Mucosa of rectum (tissue), 2 donors: ENCODE results near the gene DCLK1.

Source experiments
- H3K27ac ChIP-seq, 2 donors: one replicate each; pipeline ENCODE4 v1.7.0; 2013; ENCODE audit warnings: inconsistent platforms in 2 of 2, low read depth in 2 of 2, low read length in 2 of 2
- H3K27me3 ChIP-seq, 2 donors: one replicate each; pipeline ENCODE4 v1.7.0; 2013; ENCODE audit warnings: low read length in 2 of 2; ENCODE audit not compliant: control insufficient read depth in 2 of 2, insufficient read depth in 2 of 2
- H3K36me3 ChIP-seq, 2 donors: one replicate each; pipeline ENCODE4 v1.7.0; 2013; ENCODE audit warnings: low read length in 2 of 2; ENCODE audit not compliant: control insufficient read depth in 2 of 2, insufficient read depth in 2 of 2
- H3K4me1 ChIP-seq, 2 donors: one replicate each; pipeline ENCODE4 v1.7.0; 2013; ENCODE audit warnings: low read length in 2 of 2, mild to moderate bottlenecking in 1 of 2; ENCODE audit not compliant: control insufficient read depth in 2 of 2, insufficient read depth in 2 of 2
- H3K4me3 ChIP-seq, 2 donors: one replicate each; pipeline ENCODE4 v1.7.0; 2013; ENCODE audit warnings: low read length in 2 of 2
- H3K9ac ChIP-seq, 2 donors: one replicate each; pipeline ENCODE4 v1.7.0; 2013; ENCODE audit warnings: low read length in 2 of 2, low read depth in 1 of 2, mild to moderate bottlenecking in 1 of 2
- H3K9me3 ChIP-seq, 2 donors: one replicate each; pipeline ENCODE4 v1.7.0; 2013; ENCODE audit warnings: low read length in 2 of 2; ENCODE audit not compliant: control insufficient read depth in 2 of 2
- donor health status: healthy.
- donor health status: Normal muscosa, but diverticular disease.

Gene DCLK1

DNA sequence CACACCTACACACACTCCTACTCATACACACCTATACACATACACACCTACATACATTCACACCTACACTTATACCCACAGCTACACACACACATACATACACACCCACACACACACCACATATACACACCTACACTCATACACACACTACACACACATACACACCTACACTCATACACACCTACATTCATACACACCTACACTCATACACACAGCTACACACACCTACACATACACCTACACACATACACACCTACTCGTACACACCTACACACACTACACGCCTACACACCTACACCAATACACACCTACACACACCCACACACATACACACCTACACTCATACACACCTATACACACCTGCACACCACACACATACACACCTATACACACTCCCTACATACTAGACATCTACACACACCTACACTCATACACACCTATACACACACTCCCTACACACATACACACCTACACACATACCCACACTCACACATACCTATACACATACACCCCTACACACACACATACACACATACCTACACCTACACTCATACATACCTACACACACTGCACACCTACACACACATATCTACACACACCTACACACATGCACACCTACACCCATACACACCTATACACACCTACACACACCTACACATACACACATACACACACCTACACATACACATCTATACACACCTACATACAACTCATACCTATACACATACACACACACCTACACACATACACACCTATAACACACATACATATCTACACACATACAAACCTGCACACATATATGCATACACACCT, 369.5 kb downstream of the DCLK1 start:
- Histone ChIP-seq H3K9me3 (peaks cover 0 to 8% of the 10 kb centered on the region in 2 donors), H3K4me3 (no peak overlapping the region), H3K4me1 (no peaks in the 10 kb centered on the region), H3K27ac (no peak overlapping the region), H3K9ac (no peak overlapping the region), H3K27me3 (no peaks in the 10 kb centered on the region), H3K36me3 (no peaks in the 10 kb centered on the region)

DNA sequence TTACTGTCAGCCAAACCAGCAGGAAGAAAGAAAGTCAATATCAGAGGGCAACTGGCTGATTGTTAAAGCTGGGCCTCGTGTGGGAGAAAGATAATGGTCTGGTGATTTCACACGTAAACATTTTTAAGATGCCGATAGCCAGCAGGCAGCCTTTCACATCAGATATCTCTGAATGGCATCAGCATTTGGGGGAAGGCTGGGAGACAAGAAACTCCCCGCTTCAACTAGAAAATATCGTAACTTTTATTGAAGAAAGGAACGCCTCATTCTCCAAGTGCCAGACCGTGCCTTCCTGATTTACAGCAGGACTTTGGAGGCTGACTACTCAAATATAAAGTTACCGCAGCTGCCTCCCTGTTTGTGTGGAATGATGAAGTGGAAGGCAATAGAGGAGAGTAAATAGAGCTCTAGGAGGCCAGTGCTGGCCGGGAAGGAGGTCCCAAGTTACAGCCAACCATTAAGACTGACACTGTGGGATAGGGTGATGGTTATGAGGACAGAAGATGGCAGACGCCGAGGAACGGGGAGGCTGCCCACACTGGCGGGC, 370.4 kb downstream of the DCLK1 start:
- no peaks in the 10 kb centered on the region for H3K36me3 ChIP-seq
- H3K27ac ChIP-seq = no peak overlapping the region
- H3K9ac ChIP-seq = no peak overlapping the region
- H3K4me1 ChIP-seq = no peaks in the 10 kb centered on the region
- no peaks in the 10 kb centered on the region for H3K27me3 ChIP-seq
- H3K4me3 ChIP-seq = no peak overlapping the region
- H3K9me3 ChIP-seq = peaks cover 0 to 8% of the 10 kb centered on the region in 2 donors

DNA sequence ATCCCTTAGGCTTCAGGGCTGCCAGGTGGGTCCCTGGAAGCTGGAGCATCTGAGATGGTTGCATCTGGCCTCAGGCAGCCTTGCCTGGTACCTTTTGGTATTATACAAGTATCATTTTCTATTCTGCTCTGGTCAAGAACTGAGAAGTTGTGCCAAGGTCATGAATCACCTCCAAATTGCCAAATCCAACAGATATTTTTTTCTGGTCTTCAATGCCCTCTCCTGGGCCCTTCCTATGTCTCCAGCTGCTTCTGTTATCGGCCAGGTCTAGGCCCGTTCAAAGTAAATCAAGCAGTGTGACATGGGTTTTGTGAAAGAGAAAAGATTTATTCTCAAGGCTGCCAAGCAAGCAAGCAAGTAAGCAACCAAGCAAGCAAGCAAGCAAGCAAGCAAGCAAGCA, 383.6 kb downstream of the DCLK1 start:
- H3K27ac ChIP-seq = no peak overlapping the region
- H3K9me3 ChIP-seq = no peaks in the 10 kb centered on the region
- no peaks in the 10 kb centered on the region for H3K4me1 ChIP-seq
- H3K36me3 ChIP-seq = no peaks in the 10 kb centered on the region
- no peaks in the 10 kb centered on the region for H3K27me3 ChIP-seq
- no peak overlapping the region for H3K4me3 ChIP-seq
- H3K9ac ChIP-seq = no peak overlapping the region

DNA sequence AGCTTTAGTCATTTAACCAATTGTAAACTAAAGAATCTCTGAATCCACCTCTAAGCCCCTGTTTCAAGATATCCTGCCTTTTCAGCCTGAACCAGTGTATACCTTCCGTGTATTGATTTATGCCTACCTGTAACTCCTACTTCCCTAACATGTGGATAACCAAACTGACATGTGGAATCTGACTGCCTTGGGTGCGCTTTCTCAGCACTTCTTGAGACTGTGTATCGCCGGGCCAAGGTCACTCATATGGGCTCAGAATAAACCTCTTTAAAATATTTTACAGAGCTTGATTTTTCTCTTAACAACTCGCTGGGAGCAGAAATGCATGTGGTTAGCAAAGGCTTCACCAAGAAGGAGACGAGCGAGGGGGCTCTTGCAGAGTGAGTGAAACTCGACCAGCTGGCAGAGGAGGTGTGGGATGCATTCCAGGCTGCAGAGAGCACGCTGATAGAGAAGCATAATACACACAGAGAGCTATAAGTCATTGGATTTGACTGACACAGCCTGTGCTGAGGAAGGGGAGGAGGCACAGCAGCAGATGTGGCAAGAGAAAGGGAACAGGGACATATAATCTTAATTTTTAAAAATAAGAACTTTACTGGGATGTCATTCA, 386.5 kb downstream of the DCLK1 start:
- Histone ChIP-seq H3K36me3 (no peaks in the 10 kb centered on the region), H3K4me3 (no peak overlapping the region), H3K9ac (no peak overlapping the region), H3K27ac (no peak overlapping the region), H3K27me3 (no peaks in the 10 kb centered on the region), H3K4me1 (no peaks in the 10 kb centered on the region), H3K9me3 (no peaks in the 10 kb centered on the region)

DNA sequence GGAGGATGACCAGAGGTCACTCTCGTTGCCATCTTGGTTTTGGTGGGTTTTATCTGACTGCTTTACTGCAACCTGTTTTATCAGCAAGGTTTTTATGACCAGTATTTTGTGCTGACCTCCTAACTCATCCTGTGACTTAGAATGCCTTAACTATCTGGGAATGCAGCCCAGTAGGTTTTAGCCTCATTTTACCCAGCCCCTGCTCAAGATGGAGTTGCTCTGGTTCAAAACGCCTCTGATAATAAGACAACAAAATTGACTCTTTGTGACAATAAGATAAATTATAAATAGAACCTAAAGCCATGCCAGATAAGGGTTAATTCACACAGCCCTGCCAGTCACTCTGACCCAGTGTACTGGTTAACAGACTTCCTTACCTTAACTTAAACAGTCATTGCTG, 387.0 kb downstream of the DCLK1 start:
- Histone ChIP-seq H3K36me3 (no peaks in the 10 kb centered on the region), H3K9ac (no peak overlapping the region), H3K4me1 (no peaks in the 10 kb centered on the region), H3K27ac (no peak overlapping the region), H3K4me3 (no peak overlapping the region), H3K9me3 (no peaks in the 10 kb centered on the region), H3K27me3 (no peaks in the 10 kb centered on the region)

DNA sequence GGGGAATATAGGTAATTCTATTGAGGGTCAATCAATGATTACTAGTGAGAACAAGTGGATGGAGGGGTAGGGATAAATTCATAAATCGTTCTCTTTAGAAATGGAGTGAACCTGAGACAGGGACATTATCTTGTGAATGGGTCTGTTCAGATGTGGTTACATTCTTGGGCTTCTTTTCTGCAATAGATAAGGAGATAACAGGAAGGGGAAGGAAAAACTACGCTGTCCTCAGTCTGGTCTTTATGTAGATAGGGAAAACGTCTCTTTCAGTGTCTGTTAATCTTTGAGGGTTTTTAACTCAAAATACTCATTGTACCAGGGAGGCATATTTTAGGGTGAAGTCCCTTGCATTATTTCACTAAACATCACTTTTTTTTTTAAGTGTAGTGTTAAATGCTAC, 388.0 kb downstream of the DCLK1 start:
- H3K27me3 ChIP-seq = no peaks in the 10 kb centered on the region

DNA sequence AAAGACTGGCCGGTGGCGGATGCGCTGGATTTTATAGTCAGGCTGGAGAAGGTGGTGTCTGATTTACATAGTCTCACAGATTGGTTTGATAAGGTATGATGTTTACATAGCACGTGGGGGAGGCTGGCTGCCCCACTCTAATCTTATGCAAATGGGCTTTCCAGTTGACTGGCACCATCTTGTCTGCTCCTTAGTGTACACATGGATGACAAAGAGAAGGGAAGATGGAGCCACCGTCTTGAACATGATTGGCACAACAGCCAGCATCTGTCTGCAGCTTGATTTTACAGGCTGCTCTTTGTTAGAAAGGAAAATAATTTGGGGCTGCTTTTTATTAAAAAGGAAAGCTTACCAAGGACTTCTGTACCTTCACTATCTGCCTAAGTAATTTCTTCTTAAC, 389.5 kb downstream of the DCLK1 start:
- Histone ChIP-seq H3K9ac (no peak overlapping the region), H3K27me3 (no peaks in the 10 kb centered on the region), H3K4me3 (no peak overlapping the region), H3K36me3 (no peaks in the 10 kb centered on the region), H3K4me1 (no peaks in the 10 kb centered on the region), H3K27ac (no peak overlapping the region), H3K9me3 (no peaks in the 10 kb centered on the region)

More for the DNA sequence above, 388.0 kb downstream of the DCLK1 start:
- Histone ChIP-seq H3K9me3 (no peaks in the 10 kb centered on the region), H3K27ac (no peak overlapping the region), H3K4me1 (no peaks in the 10 kb centered on the region), H3K9ac (no peak overlapping the region), H3K36me3 (no peaks in the 10 kb centered on the region), H3K4me3 (no peak overlapping the region)

DNA sequence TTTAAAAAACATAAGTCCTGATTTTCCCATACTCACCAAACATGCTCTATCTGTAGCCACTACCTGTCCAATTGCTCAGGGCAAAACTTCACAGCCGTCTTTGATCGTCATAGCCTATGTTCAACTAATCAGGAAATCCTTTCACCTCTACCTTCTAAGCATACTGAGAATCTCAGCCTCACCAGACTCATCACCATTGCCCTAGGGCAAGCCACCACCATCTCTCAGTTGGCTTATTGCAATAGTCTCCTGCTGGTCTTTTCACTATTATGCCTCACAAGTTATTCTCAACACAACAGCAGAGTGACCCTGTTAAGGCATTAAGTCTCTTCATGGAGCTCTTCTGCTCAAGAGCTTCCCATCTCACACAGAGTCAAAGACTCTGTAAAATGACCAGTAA, 394.3 kb downstream of the DCLK1 start:
- no peaks in the 10 kb centered on the region for H3K36me3 ChIP-seq
- H3K4me3 ChIP-seq = no peak overlapping the region
- H3K27ac ChIP-seq = no peak overlapping the region
- no peaks in the 10 kb centered on the region for H3K27me3 ChIP-seq
- H3K9ac ChIP-seq = no peak overlapping the region
- H3K4me1 ChIP-seq = no peaks in the 10 kb centered on the region
- no peaks in the 10 kb centered on the region for H3K9me3 ChIP-seq

DNA sequence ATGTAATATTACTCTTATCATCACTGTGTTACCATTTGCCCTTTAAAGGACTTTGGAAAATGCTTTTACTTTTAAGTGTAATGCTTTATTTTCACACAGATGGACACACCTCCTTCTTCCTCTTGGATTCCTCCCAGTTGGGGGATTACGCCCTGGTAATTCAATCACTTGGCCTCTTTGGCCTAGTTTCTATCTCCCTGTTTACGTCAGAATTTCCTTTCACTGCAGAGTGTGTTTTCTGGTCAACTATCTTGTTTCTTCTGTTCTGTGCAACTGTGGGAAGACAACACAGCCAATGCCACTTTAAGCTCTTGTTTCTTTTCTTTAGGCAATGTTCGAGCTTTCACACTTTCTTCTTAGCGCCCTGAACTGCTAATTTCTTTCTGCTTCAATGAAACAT, 397.4 kb downstream of the DCLK1 start:
- Histone ChIP-seq H3K4me1 (no peaks in the 10 kb centered on the region), H3K9ac (no peak overlapping the region), H3K9me3 (no peaks in the 10 kb centered on the region), H3K36me3 (no peaks in the 10 kb centered on the region), H3K27me3 (no peaks in the 10 kb centered on the region), H3K4me3 (no peak overlapping the region), H3K27ac (no peak overlapping the region)

DNA sequence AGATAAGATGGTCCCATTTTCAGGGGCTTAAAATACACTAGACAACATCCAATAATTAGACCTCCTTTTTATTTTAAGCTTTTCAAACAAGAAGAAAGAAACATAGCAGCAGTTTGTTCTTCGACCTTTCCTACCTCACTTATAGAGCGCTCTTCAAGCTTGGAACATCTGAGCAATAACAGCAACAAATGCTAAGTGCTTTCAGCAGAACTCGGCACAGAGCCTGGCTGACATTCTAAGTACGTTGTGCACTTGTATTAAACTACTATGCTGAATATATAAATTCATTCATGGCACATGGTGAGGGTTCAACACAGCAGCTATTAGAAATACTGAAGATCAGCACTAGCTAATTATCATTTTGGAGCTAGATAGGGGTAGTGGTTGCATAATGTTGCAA, 398.6 kb downstream of the DCLK1 start:
- H3K36me3 ChIP-seq = no peaks in the 10 kb centered on the region
- no peak overlapping the region for H3K27ac ChIP-seq
- no peaks in the 10 kb centered on the region for H3K27me3 ChIP-seq

More for the DNA sequence above, 398.6 kb downstream of the DCLK1 start:
- Histone ChIP-seq H3K4me3 (no peak overlapping the region), H3K9ac (no peak overlapping the region), H3K4me1 (no peaks in the 10 kb centered on the region), H3K9me3 (no peaks in the 10 kb centered on the region)
